Amniotic stem cell (primary cell): Measurements from ENCODE around the gene SQSTM1.

Experiments
- DNase-seq: peaks from one replicate; lab custom pipeline; 2025; lab: John Stamatoyannopoulos, UW

The SQSTM1 gene

DNA sequence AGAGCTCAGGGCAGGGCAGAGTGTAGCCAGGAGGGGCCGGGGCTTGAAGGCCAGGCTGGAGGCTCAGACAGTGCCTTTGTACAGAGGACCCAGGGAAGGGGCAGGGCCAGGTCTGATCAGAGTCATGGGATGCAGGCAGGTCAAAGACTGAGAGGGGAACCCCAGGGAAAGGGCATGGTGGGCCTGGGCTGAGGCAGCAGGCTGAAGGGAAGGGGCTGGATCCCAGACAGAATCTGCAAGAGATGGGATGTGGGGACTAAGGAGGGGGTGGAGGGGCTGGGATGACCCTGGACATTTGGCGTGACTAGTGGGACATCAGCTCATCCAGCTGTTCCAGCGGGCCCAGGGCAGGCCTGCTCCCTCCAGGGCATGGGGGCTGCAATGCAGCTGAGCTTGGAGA lies 53.4 kb downstream of the SQSTM1 start:
- DNase-seq, result no peak

DNA sequence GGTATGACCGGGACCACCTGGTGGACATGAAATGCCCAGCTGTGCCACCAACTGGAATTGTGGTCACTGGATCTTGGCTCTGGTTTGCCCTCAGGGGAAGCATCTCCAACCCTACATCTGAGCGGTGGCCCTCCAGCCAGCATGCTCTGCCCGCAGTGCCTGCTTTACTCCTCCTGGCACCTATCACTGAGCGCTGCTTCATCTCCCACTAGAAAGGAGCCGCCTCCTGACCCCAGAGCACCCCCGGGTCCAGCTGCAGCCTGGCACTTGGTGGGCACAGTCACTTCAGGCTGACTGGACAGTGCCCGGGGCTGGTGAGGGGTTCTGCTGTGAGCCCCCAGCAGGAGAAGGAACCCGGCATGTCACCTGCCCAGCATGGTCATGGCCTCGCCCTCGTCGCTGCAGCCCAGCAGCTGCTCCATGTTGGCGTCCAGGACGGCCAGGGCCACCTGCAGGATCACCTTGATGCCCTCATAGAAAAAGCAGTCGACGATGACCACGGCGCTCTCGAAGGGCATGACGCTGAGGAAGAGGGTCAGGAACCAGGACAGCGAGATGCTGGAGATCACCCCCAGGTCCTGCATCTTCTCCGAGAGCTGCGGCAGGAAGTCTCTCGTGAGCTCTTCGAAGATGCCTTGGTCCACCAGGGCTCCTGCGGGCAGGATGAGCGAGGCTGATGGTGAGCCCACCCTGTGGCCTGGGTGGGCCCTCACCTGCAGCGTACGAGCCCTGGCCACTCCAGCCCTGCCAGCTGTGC lies 54.0 kb downstream of the SQSTM1 start:
- DNase-seq, result no peak

DNA sequence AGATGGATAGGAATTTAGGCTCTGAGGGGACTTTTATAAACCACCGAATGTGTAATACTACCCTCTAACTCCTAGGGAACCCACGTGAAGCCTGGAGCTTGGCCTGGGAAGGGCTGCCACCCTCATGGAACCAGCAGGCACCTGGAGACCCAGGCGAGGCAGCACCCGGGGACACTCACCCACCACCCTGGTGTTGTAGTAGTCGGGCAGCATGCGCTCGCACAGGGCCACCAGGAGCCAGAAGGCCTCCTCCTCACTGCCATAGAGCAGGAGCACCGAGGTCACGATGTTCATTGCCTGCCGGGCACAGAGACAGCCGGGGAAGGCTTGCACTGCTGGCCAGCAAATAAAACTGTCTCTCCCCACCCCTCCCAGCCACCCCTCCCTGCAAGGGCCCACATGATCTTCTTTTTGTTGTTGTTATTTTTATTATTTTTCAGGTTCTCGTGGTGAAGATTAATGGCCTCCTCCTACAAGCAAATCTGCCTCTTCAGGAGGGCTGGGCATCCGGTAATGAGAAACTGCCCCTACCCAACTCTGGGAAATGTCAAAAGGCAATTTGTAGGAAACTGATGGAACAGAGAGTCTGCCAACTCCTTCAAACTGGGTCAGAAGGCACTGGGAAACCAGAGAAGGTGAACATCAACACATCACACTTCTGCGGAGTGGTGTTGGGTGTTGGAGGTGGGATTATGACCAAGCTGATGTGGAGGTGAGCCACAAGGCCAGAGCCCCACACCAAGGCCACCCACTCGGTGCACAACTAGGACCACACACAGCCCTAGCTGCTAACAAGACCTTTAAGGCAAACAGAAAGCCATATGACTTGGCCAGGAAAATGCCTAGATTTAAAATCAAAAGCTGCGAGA lies 55.3 kb downstream of the SQSTM1 start:
- no peak for DNase-seq

DNA sequence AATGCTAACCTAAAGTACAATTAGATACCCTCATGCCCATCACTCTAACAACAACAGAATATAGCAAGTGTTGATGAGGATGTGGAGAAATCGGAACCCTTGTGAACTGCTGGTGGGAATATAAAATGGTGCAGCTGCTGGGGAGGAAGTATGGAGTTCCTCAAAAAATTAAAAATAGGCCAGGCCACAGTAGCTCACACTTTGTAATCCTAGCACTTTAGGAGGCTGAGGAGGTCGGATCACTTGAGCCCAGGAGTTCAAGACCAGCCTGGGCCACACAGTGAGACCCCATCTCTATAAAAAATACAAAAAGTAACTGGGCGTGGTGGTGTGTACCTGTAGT lies 55.9 kb downstream of the SQSTM1 start:
- no peak for DNase-seq

- no peak for DNase-seq
These were observed 57.7 kb downstream of the SQSTM1 start for GRCh38 chr5:179878222-179879002.

DNA sequence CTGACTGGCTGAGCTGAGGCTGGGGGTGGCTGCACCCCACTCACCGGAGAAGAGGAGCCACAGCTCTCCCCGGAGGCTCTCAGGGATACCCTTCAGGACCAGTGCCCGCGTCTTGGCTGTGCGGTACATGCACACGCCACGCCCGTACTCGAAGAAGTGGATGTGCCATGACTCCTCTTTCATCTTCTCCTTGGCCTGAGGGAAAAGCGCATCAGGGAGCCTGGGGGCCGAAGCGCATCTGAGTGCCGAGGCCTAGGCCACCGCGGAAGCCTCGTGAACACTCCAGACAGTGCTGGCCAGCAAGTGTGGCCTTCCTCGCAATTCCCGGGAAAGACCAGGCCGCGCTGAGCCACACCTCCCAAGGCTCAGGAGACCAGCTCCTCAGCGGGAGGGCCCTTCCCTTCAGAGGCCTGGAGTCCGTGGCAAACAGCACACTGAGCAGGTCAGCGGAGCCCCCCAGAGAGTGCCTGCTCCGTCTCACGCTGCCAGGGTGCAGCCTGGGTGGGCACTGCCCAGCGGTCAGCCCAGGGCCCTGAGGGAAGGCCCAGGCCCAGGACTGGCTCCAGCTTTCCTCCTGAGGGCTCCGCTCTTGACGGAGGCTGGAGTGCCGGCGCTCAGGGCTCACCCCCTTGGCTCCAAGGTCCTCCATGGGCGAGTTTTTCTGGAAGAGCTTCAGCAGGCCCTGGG lies 58.4 kb downstream of the SQSTM1 start:
- no peak for DNase-seq

- no peak for DNase-seq
These were observed 58.9 kb downstream of the SQSTM1 start for GRCh38 chr5:179879690-179880010.

DNA sequence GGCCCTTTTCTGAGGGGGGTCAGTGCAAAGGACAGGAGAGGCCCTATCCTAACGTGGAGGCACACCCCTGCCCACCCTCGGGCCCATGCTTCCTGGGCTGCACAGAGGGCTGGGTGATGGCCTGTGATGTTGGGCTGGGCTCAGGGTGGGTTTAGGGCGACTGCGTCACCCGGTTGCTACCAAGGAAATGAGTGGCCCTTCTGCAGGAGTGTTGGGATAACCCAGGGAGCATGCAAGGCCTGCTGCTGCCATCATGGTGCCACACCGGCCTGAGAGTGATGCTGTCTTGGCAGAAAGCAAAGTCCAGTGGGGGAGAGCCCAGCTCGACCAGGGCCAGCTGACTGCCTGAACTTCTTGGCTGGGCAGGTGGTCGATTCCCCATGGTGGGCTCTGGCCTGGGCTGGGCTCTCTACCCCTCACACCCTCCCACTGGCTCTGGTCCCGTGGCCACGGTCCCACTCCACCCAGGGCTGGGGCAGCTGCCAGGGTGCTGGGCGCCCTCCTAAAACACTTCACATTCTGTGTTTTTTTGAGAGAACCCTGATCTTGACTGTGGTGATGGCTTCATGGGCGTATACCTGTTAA lies 59.5 kb downstream of the SQSTM1 start:
- DNase-seq, result no peak

GRCh38 chr5:179880848-179881590 lies 60.3 kb downstream of the SQSTM1 start:
- no peak for DNase-seq

GRCh38 chr5:179882338-179882737 lies 61.6 kb downstream of the SQSTM1 start:
- DNase-seq, result no peak

GRCh38 chr5:179883163-179883562 lies 62.5 kb downstream of the SQSTM1 start:
- DNase-seq, result no peak

- DNase-seq, result no peak
These were observed 64.9 kb downstream of the SQSTM1 start for GRCh38 chr5:179885491-179886090.

DNA sequence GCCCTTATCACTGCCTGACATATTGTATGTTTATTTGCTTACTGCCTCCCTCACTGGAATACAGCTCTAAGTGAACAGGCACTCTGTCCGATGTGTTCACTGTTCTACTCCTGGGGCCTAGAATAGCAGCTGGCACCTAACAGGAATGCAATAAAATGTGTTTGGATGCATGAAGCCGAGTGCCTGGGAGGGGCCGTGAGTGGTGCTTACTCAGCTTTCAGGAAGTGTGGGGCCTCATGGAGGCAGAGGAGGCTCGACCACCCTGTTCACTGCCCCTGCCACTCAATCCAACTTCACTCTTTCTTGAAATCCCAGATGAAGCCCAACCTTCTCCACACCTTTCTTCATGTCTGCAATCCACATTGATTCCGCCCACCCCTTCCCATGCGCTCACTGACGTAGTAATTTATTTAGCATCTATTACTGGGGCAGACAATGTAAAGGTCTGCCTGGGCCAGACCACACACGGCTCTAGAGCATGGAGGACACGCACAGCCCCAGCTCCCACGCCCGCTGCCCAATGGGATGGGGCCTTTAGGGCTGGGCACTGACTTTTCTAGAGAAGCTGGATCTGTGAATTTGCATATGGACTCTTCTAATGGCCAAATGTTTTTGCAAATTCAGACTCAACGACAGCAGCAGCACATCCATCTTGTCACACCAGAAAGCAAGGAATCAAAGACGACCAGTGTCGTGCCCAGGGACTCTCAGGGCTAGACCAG lies 65.6 kb downstream of the SQSTM1 start:
- DNase-seq, result no peak

- no peak for DNase-seq
These were observed 66.4 kb downstream of the SQSTM1 start for GRCh38 chr5:179887095-179887494.
